Nephron (organoid): ENCODE results near the gene HLA-F.

ENCODE experiments used
- H3K27ac Mint-ChIP-seq, 3 experiments: 2 replicates each; pipeline ENCODE4 v1.8.0; 2020; ENCODE audit warnings: mixed read lengths in 3 of 3, mild to moderate bottlenecking in 2 of 3, moderate library complexity in 1 of 3
- H3K27me3 Mint-ChIP-seq: 2 replicates; pipeline ENCODE4 v1.8.0; 2021; ENCODE audit warnings: low read depth, mild to moderate bottlenecking, moderate library complexity, mixed read lengths
- H3K36me3 Mint-ChIP-seq: 2 replicates; pipeline ENCODE4 v1.8.0; 2020; ENCODE audit warnings: low read depth, mixed read lengths
- H3K4me1 Mint-ChIP-seq: 2 replicates; pipeline ENCODE4 v1.8.0; 2020; ENCODE audit warnings: mixed read lengths
- H3K4me3 Mint-ChIP-seq, 3 experiments: 2 replicates each; pipeline ENCODE4 v1.8.0; 2020; ENCODE audit warnings: mild to moderate bottlenecking in 3 of 3, mixed read lengths in 3 of 3, moderate library complexity in 2 of 3
- H3K9me3 Mint-ChIP-seq: 2 replicates; pipeline ENCODE4 v1.8.0; 2020; ENCODE audit warnings: mixed read lengths
- CTCF ChIP-seq, 3 experiments: fragments of 200-600 bp; sonication (generic); IDR thresholded peaks; one replicate each; pipeline ENCODE4 v1.5.0; 2021; ENCODE audit warnings: antibody characterized with exemption in 3 of 3; ENCODE audit not compliant: unreplicated experiment in 3 of 3

The HLA-F gene

GRCh38 chr6:29737707-29738630 lies 14.7 kb downstream of the HLA-F start:
- Mint-ChIP-seq H3K4me3 (no peak overlapping the region), H3K27ac (no peak overlapping the region), H3K9me3 (no peaks in the 10 kb centered on the region), H3K4me1 (no peaks in the 10 kb centered on the region), H3K27me3 (peaks cover 40% of the 10 kb centered on the region), H3K36me3 (no peaks in the 10 kb centered on the region)
- peak; percentile 53 to 68 (median 66) for TF ChIP-seq CTCF (IDR thresholded peaks at IDR 0.05; ENCODE audit: unreplicated experiment in 3 of 3)

GRCh38 chr6:29739136-29739881 lies 16.1 kb downstream of the HLA-F start:
- Mint-ChIP-seq H3K36me3 (no peaks in the 10 kb centered on the region), H3K27ac (no peak overlapping the region), H3K9me3 (no peaks in the 10 kb centered on the region), H3K4me3 (no peak overlapping the region), H3K4me1 (no peaks in the 10 kb centered on the region), H3K27me3 (peaks cover 31% of the 10 kb centered on the region)
- no peak for TF ChIP-seq CTCF (IDR thresholded peaks at IDR 0.05; ENCODE audit: unreplicated experiment in 3 of 3)

- H3K4me3 Mint-ChIP-seq: no peak overlapping the region
- H3K4me1 Mint-ChIP-seq: no peaks in the 10 kb centered on the region
- H3K36me3 Mint-ChIP-seq: no peaks in the 10 kb centered on the region
- H3K27me3 Mint-ChIP-seq: peaks cover 27% of the 10 kb centered on the region
- no peaks in the 10 kb centered on the region for H3K9me3 Mint-ChIP-seq
- TF ChIP-seq CTCF (IDR thresholded peaks at IDR 0.05; ENCODE audit: unreplicated experiment in 3 of 3): no peak
- no peak overlapping the region for H3K27ac Mint-ChIP-seq
Measured at GRCh38 chr6:29739882-29740261, 16.6 kb downstream of the HLA-F start.

- H3K27me3 Mint-ChIP-seq: peaks cover 37% of the 10 kb centered on the region
- no peaks in the 10 kb centered on the region for H3K36me3 Mint-ChIP-seq
- no peak for TF ChIP-seq CTCF (IDR thresholded peaks at IDR 0.05; ENCODE audit: unreplicated experiment in 3 of 3)
- H3K27ac Mint-ChIP-seq: no peak overlapping the region
- no peak overlapping the region for H3K4me3 Mint-ChIP-seq
- H3K4me1 Mint-ChIP-seq: no peaks in the 10 kb centered on the region
- peaks cover 2% of the 10 kb centered on the region for H3K9me3 Mint-ChIP-seq
Measured at GRCh38 chr6:29741592-29741991, 18.4 kb downstream of the HLA-F start.

GRCh38 chr6:29742127-29742526 lies 18.9 kb downstream of the HLA-F start:
- no peaks in the 10 kb centered on the region for H3K36me3 Mint-ChIP-seq
- TF ChIP-seq CTCF (IDR thresholded peaks at IDR 0.05; ENCODE audit: unreplicated experiment in 3 of 3): no peak

More at GRCh38 chr6:29742127-29742526, 18.9 kb downstream of the HLA-F start:
- H3K9me3 Mint-ChIP-seq: peaks cover 4% of the 10 kb centered on the region
- H3K27ac Mint-ChIP-seq: no peak overlapping the region
- peaks cover 38% of the 10 kb centered on the region for H3K27me3 Mint-ChIP-seq
- H3K4me1 Mint-ChIP-seq: no peaks in the 10 kb centered on the region
- H3K4me3 Mint-ChIP-seq: no peak overlapping the region
